ENCODE data around the gene RTTN.

Gene RTTN

GRCh38 chr18:70188113-70188512, 17.4 kb downstream of the RTTN start:
- no peak overlapping the region for H3K27ac ChIP-seq (ENCODE audit: low read length)
- H3K36me3 ChIP-seq (replicated peaks; ENCODE audit: insufficient read depth, low read length) = peaks cover 5% of the 10 kb centered on the region; the same call in 1 of the 2 replicates
- no peaks in the 10 kb centered on the region for H3K27me3 ChIP-seq (replicated peaks; ENCODE audit: insufficient read depth, low read length)
- H3K9ac ChIP-seq (ENCODE audit: low read length) = no peak overlapping the region
- H3K4me3 ChIP-seq (ENCODE audit: low read length) = no peak overlapping the region
- H3K79me2 ChIP-seq (ENCODE audit: low read length) = peaks cover 30% of the 10 kb centered on the region
- H3K4me2 ChIP-seq (ENCODE audit: low read depth, low read length) = no peak overlapping the region
- no peaks in the 10 kb centered on the region for H3K9me3 ChIP-seq (replicated peaks; ENCODE audit: insufficient read depth, low read length)
- H4K20me1 ChIP-seq (ENCODE audit: insufficient read depth, low read length) = no peaks in the 10 kb centered on the region
- DNase-seq = no peak
- H3K9me2 ChIP-seq (replicated peaks; ENCODE audit: insufficient read depth, low read length) = no peaks in the 10 kb centered on the region
- no peak overlapping the region for H2AFZ ChIP-seq (ENCODE audit: low read length)
- no peaks in the 10 kb centered on the region for H3F3A ChIP-seq (ENCODE audit: insufficient read depth, low read length)
- TF ChIP-seq, protein P1, sequence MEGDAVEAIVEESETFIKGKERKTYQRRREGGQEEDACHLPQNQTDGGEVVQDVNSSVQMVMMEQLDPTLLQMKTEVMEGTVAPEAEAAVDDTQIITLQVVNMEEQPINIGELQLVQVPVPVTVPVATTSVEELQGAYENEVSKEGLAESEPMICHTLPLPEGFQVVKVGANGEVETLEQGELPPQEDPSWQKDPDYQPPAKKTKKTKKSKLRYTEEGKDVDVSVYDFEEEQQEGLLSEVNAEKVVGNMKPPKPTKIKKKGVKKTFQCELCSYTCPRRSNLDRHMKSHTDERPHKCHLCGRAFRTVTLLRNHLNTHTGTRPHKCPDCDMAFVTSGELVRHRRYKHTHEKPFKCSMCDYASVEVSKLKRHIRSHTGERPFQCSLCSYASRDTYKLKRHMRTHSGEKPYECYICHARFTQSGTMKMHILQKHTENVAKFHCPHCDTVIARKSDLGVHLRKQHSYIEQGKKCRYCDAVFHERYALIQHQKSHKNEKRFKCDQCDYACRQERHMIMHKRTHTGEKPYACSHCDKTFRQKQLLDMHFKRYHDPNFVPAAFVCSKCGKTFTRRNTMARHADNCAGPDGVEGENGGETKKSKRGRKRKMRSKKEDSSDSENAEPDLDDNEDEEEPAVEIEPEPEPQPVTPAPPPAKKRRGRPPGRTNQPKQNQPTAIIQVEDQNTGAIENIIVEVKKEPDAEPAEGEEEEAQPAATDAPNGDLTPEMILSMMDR (IDR thresholded peaks at IDR 0.05; ENCODE audit: low read length) = no peak
- TF ChIP-seq EZH2 (optimal IDR thresholded peaks at IDR 0.05; ENCODE audit: low read depth, low read length) = no peak
- TF ChIP-seq EZH2phosphoT487 (IDR thresholded peaks at IDR 0.05; ENCODE audit: low read length) = no peak
- H3K4me1 ChIP-seq (ENCODE audit: low read length) = peaks cover 3% of the 10 kb centered on the region

- Histone ChIP-seq H3K27ac (ENCODE audit: low read length) (no peak overlapping the region), H2AFZ (ENCODE audit: low read length) (no peak overlapping the region), H3K79me2 (ENCODE audit: low read length) (peaks cover 38% of the 10 kb centered on the region), H3K36me3 (replicated peaks; ENCODE audit: insufficient read depth, low read length) (peaks cover 10% of the 10 kb centered on the region; the same call in 1 of the 2 replicates), H3K4me3 (ENCODE audit: low read length) (no peak overlapping the region), H3K9me2 (replicated peaks; ENCODE audit: insufficient read depth, low read length) (no peaks in the 10 kb centered on the region), H3K9me3 (replicated peaks; ENCODE audit: insufficient read depth, low read length) (no peaks in the 10 kb centered on the region), H3K4me2 (ENCODE audit: low read depth, low read length) (no peak overlapping the region), H4K20me1 (ENCODE audit: insufficient read depth, low read length) (no peaks in the 10 kb centered on the region), H3F3A (ENCODE audit: insufficient read depth, low read length) (no peaks in the 10 kb centered on the region), H3K4me1 (ENCODE audit: low read length) (no peaks in the 10 kb centered on the region), H3K27me3 (replicated peaks; ENCODE audit: insufficient read depth, low read length) (no peaks in the 10 kb centered on the region), H3K9ac (ENCODE audit: low read length) (no peak overlapping the region)
- DNase-seq = no peak
- TF ChIP-seq, protein P1 (IDR thresholded peaks at IDR 0.05; ENCODE audit: low read length) = no peak
- TF ChIP-seq EZH2 (optimal IDR thresholded peaks at IDR 0.05; ENCODE audit: low read depth, low read length) (no peak), EZH2phosphoT487 (IDR thresholded peaks at IDR 0.05; ENCODE audit: low read length) (no peak)
These were observed 22.0 kb downstream of the RTTN start for GRCh38 chr18:70183441-70183840.

DNA sequence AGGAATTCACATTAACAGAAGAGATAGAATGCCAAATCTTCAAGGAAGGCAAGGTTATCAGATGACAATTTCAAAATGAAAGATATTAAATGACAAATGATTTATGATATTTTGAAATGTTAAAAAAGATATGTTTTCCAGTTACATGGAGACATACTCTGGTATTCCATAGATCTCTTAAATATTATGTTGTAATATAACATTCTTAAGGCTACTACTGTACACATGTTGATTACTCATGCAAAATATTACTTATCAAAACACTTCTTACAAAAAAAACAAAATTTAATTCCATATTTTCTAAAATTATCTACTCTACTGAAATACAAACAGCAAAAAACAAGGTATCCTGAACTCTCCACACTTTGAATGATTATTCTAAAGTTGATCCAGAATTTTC, 22.9 kb downstream of the RTTN start:
- H3K9ac ChIP-seq (ENCODE audit: low read length) = no peak overlapping the region
- no peaks in the 10 kb centered on the region for H3K27me3 ChIP-seq (replicated peaks; ENCODE audit: insufficient read depth, low read length)
- H3K9me2 ChIP-seq (replicated peaks; ENCODE audit: insufficient read depth, low read length) = no peaks in the 10 kb centered on the region
- no peak overlapping the region for H3K4me2 ChIP-seq (ENCODE audit: low read depth, low read length)
- peaks cover 6% of the 10 kb centered on the region; the same call in 1 of the 2 replicates for H3K36me3 ChIP-seq (replicated peaks; ENCODE audit: insufficient read depth, low read length)
- no peak overlapping the region for H2AFZ ChIP-seq (ENCODE audit: low read length)
- TF ChIP-seq EZH2phosphoT487 (IDR thresholded peaks at IDR 0.05; ENCODE audit: low read length) (no peak), EZH2 (optimal IDR thresholded peaks at IDR 0.05; ENCODE audit: low read depth, low read length) (no peak)
- TF ChIP-seq, protein P1 (IDR thresholded peaks at IDR 0.05; ENCODE audit: low read length) = no peak
- no peaks in the 10 kb centered on the region for H4K20me1 ChIP-seq (ENCODE audit: insufficient read depth, low read length)
- H3K4me1 ChIP-seq (ENCODE audit: low read length) = no peaks in the 10 kb centered on the region
- no peak overlapping the region for H3K4me3 ChIP-seq (ENCODE audit: low read length)
- H3K79me2 ChIP-seq (ENCODE audit: low read length) = peaks cover 41% of the 10 kb centered on the region
- H3K9me3 ChIP-seq (replicated peaks; ENCODE audit: insufficient read depth, low read length) = no peaks in the 10 kb centered on the region
- no peak overlapping the region for H3K27ac ChIP-seq (ENCODE audit: low read length)
- no peak for DNase-seq
- H3F3A ChIP-seq (ENCODE audit: insufficient read depth, low read length) = no peaks in the 10 kb centered on the region
